ENCODE results near the gene GRHPR.
"Not testable (repeated sequence)": the region's sequence is repeated elsewhere in the genome, so short reads cannot be mapped to it uniquely, and the experiment has no call there.

Gene GRHPR

GRCh38 chr9:37474438-37474837 lies 51.9 kb downstream of the GRHPR start:
- in situ Hi-C loops (cut with HindIII; ENCODE audit: low sequenced_read_pairs) = no loop called here

- in situ Hi-C loops (cut with HindIII; ENCODE audit: low sequenced_read_pairs) = no loop called here
Observed at GRCh38 chr9:37476930-37477329, 54.4 kb downstream of the GRHPR start.

DNA sequence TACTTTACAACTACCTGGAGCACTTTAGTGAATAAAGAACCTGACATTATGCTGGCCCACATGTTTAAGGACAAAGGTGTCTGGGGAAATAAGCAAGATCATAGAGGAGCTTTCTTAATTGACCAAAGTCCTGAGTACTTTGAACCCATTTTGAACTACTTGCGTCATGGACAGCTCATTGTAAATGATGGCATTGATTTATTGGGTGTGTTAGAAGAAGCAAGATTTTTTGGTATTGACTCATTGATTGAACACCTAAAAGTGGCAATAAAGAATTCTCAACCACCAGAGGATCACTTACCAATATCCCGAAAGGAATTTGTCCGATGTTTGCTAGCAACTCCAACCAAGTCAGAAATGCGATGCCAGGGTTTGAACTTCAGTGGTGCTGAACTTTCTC lies 54.9 kb downstream of the GRHPR start:
- in situ Hi-C loops (cut with HindIII; ENCODE audit: low sequenced_read_pairs) = not testable (repeated sequence)

DNA sequence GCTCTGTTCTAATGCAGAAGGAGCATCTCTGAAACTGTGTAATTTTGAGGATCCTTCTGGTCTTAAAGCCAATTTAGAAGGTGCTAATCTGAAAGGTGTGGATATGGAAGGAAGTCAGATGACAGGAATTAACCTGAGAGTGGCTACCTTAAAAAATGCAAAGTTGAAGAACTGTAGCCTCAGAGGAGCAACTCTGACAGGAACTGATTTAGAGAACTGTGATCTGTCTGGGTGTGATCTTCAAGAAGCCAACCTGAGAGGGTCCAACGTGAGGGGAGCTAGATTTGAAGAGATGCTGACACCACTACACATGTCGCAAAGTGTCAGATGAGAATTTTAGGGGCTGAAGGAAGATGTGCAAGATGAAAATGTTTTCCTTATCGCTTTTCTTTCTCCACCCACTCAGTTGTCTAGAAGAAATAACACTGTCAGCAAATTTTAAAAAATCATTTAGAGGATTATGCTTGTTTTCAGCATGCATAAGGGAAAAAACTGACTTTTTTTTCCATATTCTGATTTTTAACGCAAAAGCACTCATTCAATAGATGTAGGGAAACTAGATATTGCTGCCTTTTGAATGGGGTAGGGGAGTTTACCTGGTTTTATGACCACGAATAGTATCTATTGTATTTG lies 55.6 kb downstream of the GRHPR start:
- in situ Hi-C loops (cut with HindIII; ENCODE audit: low sequenced_read_pairs) = not testable (repeated sequence)

DNA sequence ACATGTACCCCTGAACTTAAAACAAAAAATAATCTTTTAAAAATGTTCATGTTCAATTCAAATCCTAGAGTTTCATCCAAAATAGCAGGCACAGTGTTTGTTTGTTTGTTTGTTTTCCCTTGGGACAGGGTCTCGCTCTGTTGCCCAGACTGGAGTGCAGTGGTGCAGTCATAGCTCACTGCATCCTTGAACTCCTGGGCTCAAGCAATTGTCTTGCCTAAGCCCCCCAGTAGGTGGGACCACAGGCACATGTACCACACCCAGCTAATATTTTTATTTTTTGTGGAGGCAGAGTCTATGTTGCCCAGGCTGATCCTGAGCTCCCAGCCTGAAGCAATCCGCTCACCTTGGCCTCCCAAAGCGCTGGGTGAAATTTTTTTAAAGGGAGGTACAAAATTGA lies 58.3 kb downstream of the GRHPR start:
- in situ Hi-C loops (cut with HindIII; ENCODE audit: low sequenced_read_pairs) = no loop called here

GRCh38 chr9:37485389-37486255 lies 63.1 kb downstream of the GRHPR start, which contains the start of gene POLR1E:
POLR1E (plus strand) TSS chr9:37485948; CDS start chr9:37486048, 100 bp downstream.
- in situ Hi-C loops (cut with HindIII; ENCODE audit: low sequenced_read_pairs) = no loop called here

DNA sequence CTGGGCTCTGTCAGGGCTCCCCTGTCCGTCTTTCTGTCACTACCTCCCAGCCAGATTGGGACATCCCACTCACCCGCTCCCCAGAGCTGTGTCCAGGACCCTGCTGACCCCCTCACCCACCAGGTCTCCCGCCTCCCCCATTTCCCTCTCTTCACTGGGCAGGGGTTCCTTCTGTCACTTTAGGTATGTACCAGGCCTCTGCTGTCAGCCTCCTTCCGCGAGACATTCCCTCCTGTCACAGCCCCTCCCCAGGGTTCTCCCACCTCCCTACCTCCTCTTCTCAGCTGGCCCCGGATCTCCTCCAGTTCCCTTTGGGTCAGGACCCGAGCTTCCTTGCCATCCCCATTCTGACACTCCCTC lies 63.7 kb downstream of the GRHPR start:
- in situ Hi-C loops (cut with HindIII; ENCODE audit: low sequenced_read_pairs) = no loop called here

All from DLD1 (cell line).